NCI-H524 (cell line): ENCODE results near the gene AFF1.
"Not testable (repeated sequence)": the region's sequence is repeated elsewhere in the genome, so short reads cannot be mapped to it uniquely, and the experiment has no call there.

ENCODE experiments used
- DNase-seq, 2 experiments: peaks; one replicate each; lab custom pipeline; 2025; lab: John Stamatoyannopoulos, UW

Gene AFF1

DNA sequence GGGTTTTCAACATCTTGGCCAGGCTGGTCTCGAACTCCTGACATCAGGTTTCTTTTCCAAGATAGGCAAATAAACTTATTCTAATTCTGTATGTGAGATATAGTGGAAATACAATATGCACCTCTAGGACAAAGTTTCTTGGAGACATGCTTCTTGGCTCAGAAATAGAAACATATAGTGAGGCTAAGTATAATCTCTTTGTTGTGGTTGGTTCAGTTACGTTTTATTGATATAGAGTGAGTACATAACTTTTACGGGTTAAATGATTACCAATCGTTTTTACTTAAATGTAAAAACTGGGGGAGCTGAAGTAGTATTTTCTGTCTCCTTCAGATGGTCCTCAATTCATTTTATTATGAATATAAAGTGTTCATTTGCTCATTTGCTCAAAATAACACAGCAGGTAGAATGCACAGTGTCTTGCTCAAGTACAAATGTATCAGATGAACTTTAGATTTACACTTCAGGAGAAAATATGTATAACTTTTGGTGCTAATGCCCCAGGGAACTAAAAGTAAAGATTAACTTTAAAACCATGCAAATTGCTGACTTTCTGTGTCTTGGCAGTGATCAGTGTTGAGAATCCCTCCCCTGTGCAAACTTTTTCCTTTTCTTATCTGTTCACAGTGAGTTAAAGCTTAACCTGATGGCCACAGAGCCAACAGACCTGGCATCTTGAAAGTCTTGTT is 77.6 kb downstream of the AFF1 start:
- DNase-seq, result no peak

DNA sequence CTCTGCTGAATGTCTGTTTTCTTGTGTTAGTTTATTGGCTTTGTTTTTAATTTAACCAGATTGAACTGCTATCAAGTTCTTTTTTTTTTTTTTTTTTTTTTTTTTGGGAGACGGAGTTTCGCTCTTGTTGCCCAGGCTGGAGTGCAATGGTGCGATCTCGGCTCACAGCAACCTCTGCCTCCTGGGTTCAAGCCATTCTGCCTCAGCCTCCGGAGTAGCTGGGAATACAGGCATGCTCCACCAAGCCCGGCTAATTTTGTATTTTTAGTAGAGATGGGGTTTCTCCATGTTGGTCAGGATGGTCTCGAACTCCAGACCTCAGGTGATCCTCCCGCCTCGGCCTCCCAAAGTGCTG is 78.1 kb downstream of the AFF1 start:
- not testable (repeated sequence) for DNase-seq

DNA sequence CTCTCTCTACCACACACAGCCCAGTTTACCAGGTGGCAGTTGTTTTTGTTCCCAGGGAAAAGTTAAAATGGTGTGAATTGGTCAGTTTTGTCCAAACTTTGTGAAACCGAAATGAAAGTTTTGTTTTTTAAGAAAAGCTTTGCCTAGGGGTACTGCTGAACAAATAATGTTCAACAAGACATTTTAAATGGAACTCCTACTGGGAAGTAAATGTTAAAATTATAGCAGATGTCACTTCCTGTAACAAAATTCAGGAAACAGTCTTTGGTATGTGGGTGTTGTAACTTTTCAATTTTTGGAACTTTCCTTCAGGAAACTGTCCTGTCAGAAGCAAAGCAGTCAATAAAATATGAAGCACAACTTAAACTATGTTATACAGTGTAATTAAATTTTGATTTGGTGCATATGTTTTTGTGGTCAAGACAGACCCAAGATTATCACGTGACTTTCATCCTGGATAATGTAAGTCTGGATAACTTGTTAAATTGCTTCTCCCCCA is 79.5 kb downstream of the AFF1 start:
- DNase-seq, result no peak

DNA sequence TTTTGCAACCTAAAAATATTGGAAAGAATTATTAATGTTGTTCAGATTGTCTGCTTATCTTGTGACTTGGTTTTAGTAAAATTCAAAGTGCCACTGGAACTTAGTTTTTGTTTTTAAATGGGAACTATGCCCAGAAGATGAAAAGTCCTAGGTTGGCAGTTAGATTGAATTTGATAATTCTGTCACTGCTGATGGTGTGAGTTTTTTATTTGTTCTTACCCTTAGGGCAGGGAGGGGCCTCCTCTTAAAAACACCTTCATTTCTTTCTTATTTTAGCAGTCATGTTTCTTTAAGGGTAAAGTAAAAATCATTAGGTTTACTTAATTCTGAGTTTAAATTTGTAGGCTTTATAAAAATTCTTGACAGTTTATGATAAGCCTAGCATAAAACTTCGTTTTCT is 80.6 kb downstream of the AFF1 start:
- DNase-seq, result no peak

DNA sequence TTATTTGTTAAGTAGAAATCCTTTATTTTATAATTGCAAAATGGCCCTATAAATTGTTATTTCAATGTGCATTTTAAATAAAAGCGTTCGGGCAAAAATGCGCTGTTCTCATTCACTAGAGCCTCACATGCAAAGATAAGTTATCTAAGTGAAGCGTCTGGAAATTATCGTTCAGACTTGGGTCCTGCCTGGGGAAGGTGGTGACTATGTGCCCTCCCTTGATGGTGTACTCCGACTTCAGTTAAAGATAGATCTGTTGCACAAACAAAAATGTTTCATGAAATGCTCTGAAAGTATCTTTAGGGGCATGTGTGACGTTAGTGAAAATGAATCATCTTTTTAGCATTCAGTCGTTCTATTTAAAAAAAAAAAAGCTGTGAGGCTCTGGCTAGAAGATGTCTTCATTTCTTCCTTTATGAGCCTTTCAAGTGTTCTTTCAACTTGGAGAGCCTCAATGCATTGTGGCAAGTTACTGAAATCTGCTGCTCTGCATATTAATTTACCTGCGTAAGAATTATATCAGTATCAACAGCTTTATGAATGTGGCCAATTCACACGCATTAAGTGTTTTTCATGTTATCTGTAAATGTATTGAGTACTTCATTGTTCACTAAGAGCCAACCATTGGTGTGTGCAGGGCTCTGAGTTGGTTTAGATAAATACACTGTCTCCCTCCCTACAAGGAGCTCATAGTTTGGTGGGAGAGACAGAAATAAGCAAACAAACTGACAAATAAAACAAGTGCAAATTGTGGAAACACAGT is 83.0 kb downstream of the AFF1 start:
- DNase-seq, result no peak

DNA sequence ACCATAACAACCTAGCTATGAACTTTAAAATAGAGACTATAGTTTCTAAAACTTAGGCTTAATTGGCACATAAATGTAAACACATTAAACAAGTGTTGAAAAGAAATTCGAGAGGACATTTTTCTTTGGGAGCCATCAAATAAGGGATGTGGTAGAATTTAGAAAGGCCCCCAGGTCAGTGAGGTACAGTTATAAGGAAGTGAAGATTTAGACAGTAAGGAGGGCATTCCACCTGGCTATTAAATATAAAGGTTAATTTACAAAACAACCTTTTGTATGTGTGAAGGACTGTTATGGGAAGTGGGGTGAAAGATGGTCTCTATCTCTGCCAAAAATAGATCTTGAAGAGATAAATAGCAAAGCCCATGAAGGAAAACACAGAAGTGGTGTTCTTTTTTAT is 83.9 kb downstream of the AFF1 start:
- DNase-seq, result no peak

DNA sequence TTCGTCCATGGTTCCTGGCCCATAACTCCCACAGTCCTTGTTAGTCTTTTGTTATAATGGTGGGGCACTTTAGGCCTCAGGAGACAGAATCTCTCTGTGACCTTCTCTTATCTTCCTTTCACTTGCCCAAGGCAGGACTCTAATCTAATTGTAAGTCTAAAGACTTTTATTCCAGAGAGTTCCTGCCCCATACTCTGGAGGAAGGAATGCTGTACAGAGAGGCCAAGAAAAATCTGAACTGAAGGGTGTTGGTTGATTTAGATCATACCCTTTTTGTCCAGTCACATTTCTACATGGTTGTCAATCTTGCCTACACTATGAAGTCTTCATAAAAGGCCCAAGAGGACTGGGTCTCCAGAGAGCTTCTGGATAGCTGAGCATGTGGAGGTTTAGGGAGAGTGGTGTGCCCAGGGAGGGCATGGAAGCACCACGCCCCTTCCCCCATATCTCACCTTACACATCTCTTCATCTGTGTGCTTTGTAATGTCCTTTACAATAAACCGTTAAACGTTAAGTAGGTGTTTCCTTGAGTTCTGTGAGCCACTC is 84.5 kb downstream of the AFF1 start:
- DNase-seq, result no peak

DNA sequence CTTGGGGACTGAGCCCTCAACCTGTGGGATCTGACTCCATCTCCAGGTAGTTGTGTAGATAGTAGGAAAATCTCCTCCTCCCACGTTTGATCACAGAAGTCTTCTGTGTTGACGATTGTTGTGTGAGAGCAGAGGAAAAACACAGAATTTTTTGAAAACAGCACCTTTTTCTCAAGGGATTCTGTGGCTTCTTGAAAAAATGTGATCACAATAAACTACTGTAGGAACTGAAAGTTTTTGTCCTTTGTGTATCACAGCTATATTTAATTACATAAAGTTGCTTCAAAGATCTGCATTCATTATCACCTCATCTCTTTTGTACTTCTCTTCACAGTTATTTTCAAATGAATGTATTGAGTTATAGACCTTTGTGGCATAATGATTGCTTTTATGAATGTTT is 85.1 kb downstream of the AFF1 start:
- DNase-seq, result no peak

DNA sequence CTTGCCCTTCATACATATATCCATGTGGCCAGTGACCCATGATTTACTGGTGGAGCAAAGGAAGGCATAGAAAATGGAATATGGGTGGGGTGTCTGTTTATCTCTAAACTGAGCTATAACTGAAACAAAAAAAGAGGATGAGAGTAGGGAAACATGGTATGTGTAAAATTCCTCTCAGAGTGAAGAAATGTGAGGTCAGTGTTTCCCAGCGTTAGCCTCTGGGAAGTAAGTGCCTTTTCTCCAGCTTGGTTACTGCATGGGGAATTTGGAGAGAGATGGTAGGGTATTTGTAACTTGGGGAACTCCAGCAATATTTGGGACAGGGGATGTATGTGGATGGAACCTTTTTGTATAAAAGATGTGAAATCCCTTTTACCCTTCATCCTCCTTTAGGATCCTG is 89.4 kb downstream of the AFF1 start:
- no peak for DNase-seq

DNA sequence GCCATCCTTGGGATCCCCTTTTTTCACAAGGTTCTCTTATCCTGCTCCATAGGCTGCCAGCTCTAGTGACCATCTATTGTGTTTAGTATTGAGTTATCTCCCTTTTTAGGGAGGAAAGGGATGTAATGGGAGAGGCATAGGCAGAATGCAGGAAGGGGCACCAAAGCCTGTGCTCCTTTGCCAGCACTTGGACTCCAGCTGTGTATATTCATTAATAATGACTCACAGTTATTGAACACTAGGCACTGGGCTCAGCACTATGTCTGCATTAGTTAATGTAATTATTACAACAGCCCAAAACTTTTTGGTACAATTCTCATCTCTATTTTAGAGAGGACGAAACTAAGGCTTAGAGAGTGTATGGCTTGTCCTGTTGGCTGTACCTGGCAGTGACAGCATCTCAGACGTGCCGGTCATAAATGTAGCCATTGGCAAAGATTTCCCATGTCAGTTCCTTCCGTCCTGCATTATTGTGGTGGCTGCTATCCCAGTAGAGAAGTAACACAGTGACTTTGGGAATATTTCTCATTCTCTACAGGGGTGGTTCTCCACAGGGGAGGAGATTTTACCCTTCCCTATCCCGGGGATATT is 90.3 kb downstream of the AFF1 start:
- DNase-seq, result no peak

DNA sequence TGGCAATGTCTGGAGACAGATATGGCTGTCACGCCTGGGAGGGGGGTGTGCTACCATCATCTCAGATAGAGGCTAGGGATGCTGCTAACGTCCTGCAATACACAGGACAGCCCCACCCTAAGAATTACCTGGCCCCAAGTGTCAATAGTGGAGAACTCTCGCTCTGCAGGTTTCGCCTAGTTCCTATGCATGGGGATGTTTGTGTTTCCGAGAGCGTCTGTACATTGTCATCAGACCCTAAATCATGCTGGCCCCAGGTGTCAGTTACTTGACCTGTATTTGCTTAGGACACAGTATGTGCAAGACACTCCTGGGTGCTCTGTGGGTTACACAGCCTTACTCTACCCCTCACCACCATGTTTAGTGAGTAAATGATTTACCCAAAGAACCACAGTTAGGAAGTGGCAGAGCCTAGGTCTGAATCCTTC is 90.8 kb downstream of the AFF1 start:
- no peak for DNase-seq

DNA sequence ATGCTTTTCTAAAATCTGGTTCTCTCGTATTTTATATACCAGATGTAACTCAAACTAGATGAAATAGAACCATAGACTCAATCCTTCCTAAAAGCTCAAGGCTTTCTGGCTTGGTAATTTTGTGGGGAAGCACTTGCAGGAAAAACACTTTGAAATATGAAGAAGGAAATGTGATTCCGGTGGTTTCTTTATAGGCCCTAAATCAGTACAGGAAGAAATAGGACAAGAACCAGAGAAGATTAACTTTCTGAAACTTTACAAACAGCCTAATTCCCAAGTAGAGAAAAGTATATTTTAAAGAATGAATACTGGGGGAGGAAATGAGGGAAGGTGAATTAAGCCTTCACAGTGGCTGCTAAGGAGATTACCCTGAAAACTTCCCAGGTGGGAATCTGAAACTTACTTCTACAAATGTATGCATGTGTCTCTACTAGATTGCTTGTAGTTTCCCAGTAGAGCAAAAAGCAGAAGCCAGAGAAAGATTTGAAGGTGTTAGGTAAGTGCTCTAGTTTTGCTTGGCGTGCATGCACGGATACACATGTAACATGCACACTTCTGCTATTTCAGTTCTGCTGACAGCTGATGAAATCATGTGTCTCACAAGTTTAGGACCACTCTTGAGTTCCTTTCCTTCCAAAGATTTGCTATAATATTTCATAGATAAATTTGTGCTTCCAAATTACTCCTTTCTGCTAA is 92.1 kb downstream of the AFF1 start:
- DNase-seq, result no peak

DNA sequence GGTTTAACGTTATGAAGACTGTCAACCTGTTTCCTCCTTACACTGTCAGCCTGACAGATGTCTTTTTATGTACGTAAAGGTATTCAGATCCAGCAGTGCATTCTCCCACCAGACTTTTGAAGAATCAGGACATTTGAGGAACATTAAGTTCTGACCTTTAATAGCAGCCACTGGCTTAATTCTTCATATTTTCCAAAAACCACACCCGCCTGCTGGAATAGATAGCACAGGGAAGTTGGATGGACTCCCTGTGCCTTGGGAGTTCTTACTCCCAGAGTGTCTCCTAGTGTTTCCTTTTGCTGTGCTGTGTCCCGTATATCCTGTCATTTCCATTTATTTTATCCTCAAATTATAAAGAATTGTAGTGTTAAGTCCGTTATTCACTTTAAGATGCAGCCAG is 94.5 kb downstream of the AFF1 start:
- DNase-seq, result no peak

DNA sequence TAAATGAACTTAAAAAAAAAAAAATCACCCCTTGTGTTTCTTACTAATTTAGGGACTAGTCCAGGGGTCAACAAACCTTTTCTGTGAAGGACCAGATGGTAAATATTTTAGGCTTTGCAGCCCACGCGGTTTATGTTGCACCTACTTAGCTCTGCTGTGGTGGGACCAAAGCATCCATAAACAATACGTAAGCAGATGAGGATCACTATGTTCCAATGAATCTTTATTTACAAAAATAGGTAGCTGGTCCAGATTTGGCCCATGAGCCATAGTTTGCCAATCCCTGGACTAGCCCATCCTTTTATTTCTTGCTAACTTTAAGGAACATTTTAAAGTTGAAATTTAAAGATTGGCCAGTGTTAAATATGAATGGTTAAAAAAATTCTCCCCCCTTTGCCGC is 95.3 kb downstream of the AFF1 start:
- no peak for DNase-seq

DNA sequence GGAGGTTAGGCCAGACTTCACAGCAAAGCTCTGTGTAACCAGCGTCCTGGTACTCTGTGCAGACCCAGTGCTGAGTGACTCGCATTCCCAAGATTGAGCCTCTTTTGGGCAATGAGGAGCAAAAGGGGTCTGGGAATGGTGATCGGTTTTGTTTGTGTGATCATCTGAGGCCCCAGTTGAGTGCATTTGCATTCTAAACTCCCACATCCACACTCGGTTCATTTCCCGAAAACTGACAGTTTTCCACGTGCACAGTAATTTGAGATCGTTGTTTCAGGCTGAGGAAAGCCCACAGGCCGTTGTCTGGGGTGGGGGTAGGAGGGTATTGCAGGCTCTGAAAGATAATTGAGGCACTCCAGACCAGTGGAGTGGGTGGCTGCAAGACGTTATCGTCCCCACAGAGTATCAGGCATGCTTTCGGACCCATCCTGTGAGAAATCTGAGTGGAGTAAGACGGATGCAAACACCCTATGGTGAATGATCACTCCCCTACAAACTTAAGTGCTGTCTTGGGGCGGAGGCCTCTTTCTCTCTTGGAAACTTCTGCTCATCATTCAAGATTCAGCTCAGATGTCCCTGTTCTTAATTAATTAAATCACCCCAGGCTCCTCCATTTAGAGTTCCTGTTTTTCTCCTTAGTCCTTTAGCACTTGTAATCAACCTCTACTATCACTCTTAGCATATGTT is 96.1 kb downstream of the AFF1 start:
- DNase-seq, result peak in 1 of 2 experiments; percentile 2

DNA sequence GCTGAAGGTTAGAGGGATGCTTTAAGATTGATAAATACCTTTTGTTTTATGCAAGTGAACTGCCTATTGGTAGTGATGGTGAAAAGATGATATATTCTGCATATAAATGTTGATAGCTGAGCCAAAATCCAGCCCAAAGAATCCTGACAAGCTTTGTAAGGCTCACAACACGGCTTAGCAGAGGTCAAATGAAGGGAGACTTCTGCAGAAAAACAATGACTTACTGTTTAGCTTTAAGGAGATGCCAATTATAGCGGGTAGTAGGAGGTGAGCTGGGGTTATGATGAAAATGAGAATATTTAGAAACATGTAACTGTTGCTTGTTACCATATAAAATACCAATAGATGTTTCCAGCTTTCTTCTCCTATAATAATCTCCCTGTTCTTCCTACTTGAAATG is 97.1 kb downstream of the AFF1 start:
- no peak for DNase-seq

DNA sequence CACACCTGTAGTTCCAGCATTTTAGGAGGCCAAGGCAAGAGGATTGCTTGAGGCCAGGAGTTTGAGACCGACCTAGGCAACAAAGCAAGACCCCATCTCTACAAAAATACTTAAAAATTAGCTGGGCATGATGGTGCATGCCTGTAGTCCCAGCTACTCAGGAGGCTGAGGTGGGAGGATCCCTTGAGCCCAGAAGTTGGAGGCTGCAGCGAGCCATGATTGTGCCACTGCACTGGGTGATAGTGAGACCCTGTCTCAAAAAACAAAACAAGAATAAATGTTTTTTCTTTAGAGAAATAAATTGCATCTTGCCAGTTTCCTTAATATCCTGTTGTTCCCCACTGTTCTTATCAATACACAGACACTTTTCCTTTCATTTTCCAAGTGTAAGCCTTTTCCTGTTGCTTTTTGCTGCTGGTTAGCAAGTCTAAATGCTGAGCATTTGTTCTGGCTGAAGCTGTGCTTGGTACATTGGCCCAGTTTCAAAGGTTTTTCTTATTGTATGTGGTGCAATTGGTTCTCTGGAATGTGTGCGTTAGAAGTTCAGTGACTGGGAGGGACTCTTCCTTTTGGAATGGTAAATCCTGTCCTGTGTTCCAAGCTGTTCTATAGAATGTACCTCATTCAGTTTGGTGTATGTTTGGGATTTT is 98.2 kb downstream of the AFF1 start:
- no peak for DNase-seq

DNA sequence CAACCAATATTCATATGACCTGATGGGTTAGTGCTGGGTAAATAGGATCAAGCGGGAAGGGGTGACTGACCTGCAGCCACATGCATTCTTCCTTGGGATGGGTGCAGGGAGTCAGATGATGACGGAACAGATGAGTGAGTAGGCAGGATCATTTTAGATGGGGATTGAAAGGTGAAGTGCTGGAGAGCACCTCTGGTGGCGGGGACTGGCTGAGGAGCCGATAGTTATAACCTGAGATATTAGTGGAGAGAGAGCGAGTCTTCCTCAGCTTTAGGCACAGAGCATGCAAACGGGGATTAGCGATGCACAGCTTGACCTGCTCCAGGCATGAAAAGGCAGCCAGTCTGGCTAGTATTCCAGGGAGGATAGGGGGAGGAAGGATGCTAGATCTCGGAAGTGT is 99.1 kb downstream of the AFF1 start:
- DNase-seq, result no peak

DNA sequence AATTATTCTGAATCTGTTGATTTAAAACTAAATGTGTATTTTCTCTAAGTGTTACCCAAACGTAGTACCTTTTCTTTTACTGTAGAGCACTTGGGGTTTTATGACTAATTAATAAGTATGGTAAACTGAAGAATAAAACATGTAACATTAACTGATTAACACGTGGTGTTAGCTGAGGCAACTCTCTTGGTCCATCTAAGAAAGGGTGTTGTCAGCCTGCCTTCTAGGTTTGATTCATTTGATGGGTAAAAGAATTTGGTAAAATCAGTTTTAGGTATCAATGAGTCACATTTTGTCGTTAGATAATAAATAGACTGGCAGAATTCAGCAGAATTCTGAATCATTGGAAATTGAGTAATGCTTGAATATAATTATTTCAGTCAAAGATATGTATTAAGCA is 99.7 kb downstream of the AFF1 start:
- no peak for DNase-seq

DNA sequence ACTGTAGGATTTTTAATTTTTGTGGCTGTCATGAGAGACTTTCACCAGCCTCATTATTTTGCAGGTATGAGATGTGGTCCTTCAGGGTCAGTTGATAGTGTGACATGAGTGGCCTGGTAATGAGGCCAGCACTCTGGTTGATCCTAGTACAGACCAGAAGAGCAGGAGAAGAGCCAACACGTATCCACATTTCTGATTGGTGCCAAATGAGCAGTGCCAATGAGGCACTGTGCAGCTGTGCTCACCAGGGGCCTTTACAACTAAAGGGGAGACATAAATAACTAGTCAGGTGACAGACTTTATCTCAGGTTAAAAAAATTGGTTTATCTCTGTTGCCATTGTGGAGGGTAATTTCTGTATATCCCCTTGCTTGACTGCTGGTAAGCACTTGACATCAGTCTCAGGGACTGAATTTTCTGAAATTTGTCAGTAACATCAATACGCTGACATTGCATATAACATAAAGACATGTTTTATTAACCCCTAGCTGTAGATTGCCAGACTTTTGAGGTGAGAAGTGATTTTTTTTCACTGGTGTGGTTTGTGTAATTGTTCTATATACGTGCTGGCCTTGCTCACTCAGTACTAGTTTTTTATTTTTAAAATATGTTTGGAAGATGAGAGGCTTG is 101.2 kb downstream of the AFF1 start:
- no peak for DNase-seq

DNA sequence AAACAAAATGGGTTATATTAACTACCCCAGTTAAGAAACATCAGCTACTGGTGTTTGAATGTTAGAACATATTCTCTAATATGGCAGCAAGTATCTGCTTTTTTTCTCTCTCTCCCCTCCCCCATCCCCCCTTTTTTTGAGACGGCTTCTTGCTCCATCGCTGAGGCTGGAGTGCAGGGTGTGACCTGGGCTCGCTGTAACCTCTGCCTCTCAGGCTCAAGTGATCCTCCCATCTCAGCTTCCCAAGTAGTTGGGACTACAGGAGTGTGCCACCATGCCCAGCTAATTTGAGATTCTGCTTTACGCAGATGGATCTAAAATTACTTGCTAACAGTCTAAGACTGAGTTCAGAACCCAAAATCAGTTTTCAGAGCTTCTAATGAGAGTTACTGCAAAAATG is 101.9 kb downstream of the AFF1 start:
- DNase-seq, result no peak
